Caco-2 (cell line): ENCODE results near the gene DNAI7. TPM values are rescaled to one million over a fixed set of nuclear protein-coding genes. Genes with fewer than 3 reads are reported as not detected.

Experiments
- BruUV-seq: library from RNA; stranded (reverse); fragments of 400-500 nt; replicated peaks from 2 replicates; lab custom pipeline; 2021; lab: Mats Ljungman, UMichigan
- CTCF ChIA-PET: fragments of 300-600 bp; sonication (Branson Sonifier 250); formaldehyde crosslinking; loops from one replicate; lab custom pipeline; 2022; ENCODE audit warnings: antibody characterized with exemption; lab: Charles Lee
- POLR2A ChIA-PET: fragments of 300-600 bp; sonication (Branson Sonifier 250); formaldehyde crosslinking; loops from one replicate; lab custom pipeline; 2022; ENCODE audit warnings: antibody characterized with exemption; lab: Charles Lee
- DNase-seq, 2 experiments: peaks; one replicate each; pipeline versions ENCODE4 v3.0.0 to v3.0.0-alpha.2; 2020 to 2022
- H3K27me3 ChIP-seq: replicated peaks from 2 replicates; pipeline ENCODE4 v1.6.0; 2011; ENCODE audit warnings: low read length; ENCODE audit not compliant: control insufficient read depth, insufficient read depth
- H3K36me3 ChIP-seq: 2 replicates; pipeline ENCODE4 v1.5.1; 2011; ENCODE audit warnings: low read length; ENCODE audit not compliant: control insufficient read depth, insufficient read depth
- H3K4me1 ChIP-seq: fragments of 250-450 bp; sonication (Bioruptor Pico); 2 replicates; pipeline ENCODE4 v1.5.1; 2020; ENCODE audit warnings: mild to moderate bottlenecking
- H3K4me3 ChIP-seq: 2 replicates; pipeline ENCODE4 v1.5.1; 2011; ENCODE audit warnings: low read depth, mild to moderate bottlenecking, control low read depth, low read length
- H3K9me3 ChIP-seq: fragments of 250-450 bp; sonication (Bioruptor Pico); 2 replicates; pipeline ENCODE4 v1.5.1; 2020; ENCODE audit warnings: mild to moderate bottlenecking, moderate library complexity
- H3K27ac Mint-ChIP-seq: one replicate; pipeline ENCODE4 v1.8.0; 2022; ENCODE audit warnings: mixed read lengths; ENCODE audit not compliant: unreplicated experiment
- H3K27me3 Mint-ChIP-seq: one replicate; pipeline ENCODE4 v1.8.0; 2022; ENCODE audit warnings: mixed read lengths; ENCODE audit not compliant: insufficient read depth, unreplicated experiment
- H3K36me3 Mint-ChIP-seq: one replicate; pipeline ENCODE4 v1.8.0; 2022; ENCODE audit warnings: mild to moderate bottlenecking, mixed read lengths; ENCODE audit not compliant: insufficient read depth, unreplicated experiment
- H3K4me1 Mint-ChIP-seq: one replicate; pipeline ENCODE4 v1.8.0; 2022; ENCODE audit warnings: low read depth, mixed read lengths; ENCODE audit not compliant: unreplicated experiment
- H3K4me3 Mint-ChIP-seq: one replicate; pipeline ENCODE4 v1.8.0; 2022; ENCODE audit warnings: mild to moderate bottlenecking, moderate library complexity, mixed read lengths; ENCODE audit not compliant: unreplicated experiment
- H3K9me3 Mint-ChIP-seq: one replicate; pipeline ENCODE4 v1.8.0; 2022; ENCODE audit warnings: mixed read lengths; ENCODE audit not compliant: unreplicated experiment
- CTCF ChIP-seq, 2 experiments: fragments of 200-600 bp in 1 of 2; IDR thresholded peaks; 1 replicate in 1 of 2; 2 replicates in 1 of 2; pipeline versions ENCODE4 v1.5.1 to v1.8.0; 2011 to 2022; ENCODE audit warnings: antibody characterized with exemption in 1 of 2, control low read depth in 1 of 2, inconsistent platforms in 1 of 2, low read depth in 1 of 2, low read length in 1 of 2, mild to moderate bottlenecking in 1 of 2, moderate library complexity in 1 of 2; ENCODE audit not compliant: insufficient read depth in 1 of 2, severe bottlenecking in 1 of 2, unreplicated experiment in 1 of 2
- intact Hi-C: fragments of 100-400 bp; cut with micrococcal nuclease; formaldehyde crosslinking; loops from one replicate; pipeline ENCODE4 v1.10.0; 2022; ENCODE audit not compliant: unreplicated experiment
- total RNA-seq: library from RNA; stranded (reverse); gene quantifications from 2 replicates; pipeline ENCODE4 v1.2.3, GENCODE V29; 2022

Gene DNAI7
- total RNA-seq, 1 experiment from 2014 or later, result 0.66 TPM

- no peaks in the 10 kb centered on the region for H3K36me3 Mint-ChIP-seq
- no peaks in the 10 kb centered on the region for H3K27me3 ChIP-seq
- H3K27me3 Mint-ChIP-seq, result no peaks in the 10 kb centered on the region
- intact Hi-C loops, result no loop called here
- ChIA-PET POLR2A (no interaction called here), CTCF (no interaction called here)
- DNase-seq, result no peak
- no peak overlapping the region for H3K4me3 ChIP-seq
- no peaks in the 10 kb centered on the region for H3K4me1 Mint-ChIP-seq
- H3K36me3 ChIP-seq, result no peaks in the 10 kb centered on the region
- no peak for TF ChIP-seq CTCF (IDR thresholded peaks at IDR 0.05; ENCODE audit: insufficient read depth in 1 of 2, low read depth in 1 of 2, low read length in 1 of 2, severe bottlenecking in 1 of 2, unreplicated experiment in 1 of 2)
- H3K4me3 Mint-ChIP-seq, result no peak overlapping the region
- H3K27ac Mint-ChIP-seq, result no peak overlapping the region
- BruUV-seq, result no TSS peak
- no peaks in the 10 kb centered on the region; the same call in 1 of the 2 replicates for H3K4me1 ChIP-seq
- no peaks in the 10 kb centered on the region for H3K9me3 Mint-ChIP-seq
- peaks cover 8% of the 10 kb centered on the region for H3K9me3 ChIP-seq
These were observed 105.2 kb downstream of the DNAI7 start for GRCh38 chr12:25089738-25090137.

GRCh38 chr12:25087596-25087995 is 107.4 kb downstream of the DNAI7 start:
- no peak for DNase-seq
- Mint-ChIP-seq H3K4me1 (no peaks in the 10 kb centered on the region), H3K4me3 (no peak overlapping the region), H3K27me3 (no peaks in the 10 kb centered on the region), H3K36me3 (no peaks in the 10 kb centered on the region), H3K9me3 (no peaks in the 10 kb centered on the region), H3K27ac (no peak overlapping the region)
- H3K4me1 ChIP-seq, result no peaks in the 10 kb centered on the region; the same call in 1 of the 2 replicates
- intact Hi-C loops, result no loop called here
- no peaks in the 10 kb centered on the region for H3K36me3 ChIP-seq
- H3K4me3 ChIP-seq, result no peak overlapping the region
- BruUV-seq, result no TSS peak
- no peaks in the 10 kb centered on the region for H3K9me3 ChIP-seq
- ChIA-PET POLR2A (no interaction called here), CTCF (no interaction called here)
- H3K27me3 ChIP-seq, result no peaks in the 10 kb centered on the region
- TF ChIP-seq CTCF (IDR thresholded peaks at IDR 0.05; ENCODE audit: insufficient read depth in 1 of 2, low read depth in 1 of 2, low read length in 1 of 2, severe bottlenecking in 1 of 2, unreplicated experiment in 1 of 2), result no peak

GRCh38 chr12:25084816-25085215 is 110.1 kb downstream of the DNAI7 start:
- no peaks in the 10 kb centered on the region for H3K4me1 Mint-ChIP-seq
- Histone ChIP-seq H3K27me3 (no peaks in the 10 kb centered on the region), H3K36me3 (no peaks in the 10 kb centered on the region), H3K4me3 (no peak overlapping the region), H3K9me3 (no peaks in the 10 kb centered on the region), H3K4me1 (no peaks in the 10 kb centered on the region; the same call in 1 of the 2 replicates)
- intact Hi-C loops, result no loop called here
- CTCF ChIA-PET, result no interaction called here
- POLR2A ChIA-PET, result no interaction called here
- no peak overlapping the region for H3K27ac Mint-ChIP-seq
- no peaks in the 10 kb centered on the region for H3K9me3 Mint-ChIP-seq
- no peaks in the 10 kb centered on the region for H3K27me3 Mint-ChIP-seq
- no peak overlapping the region for H3K4me3 Mint-ChIP-seq
- peak in 1 of 2 experiments; percentile 18 for DNase-seq
- TF ChIP-seq CTCF (IDR thresholded peaks at IDR 0.05; ENCODE audit: insufficient read depth in 1 of 2, low read depth in 1 of 2, low read length in 1 of 2, severe bottlenecking in 1 of 2, unreplicated experiment in 1 of 2), result no peak
- BruUV-seq, result no TSS peak
- no peaks in the 10 kb centered on the region for H3K36me3 Mint-ChIP-seq
